Thyroid gland (tissue), 4 donors: ENCODE measurements around the gene FCN3.

Experiments
- CTCF ChIP-seq, 6 experiments: fragments of 200-600 bp in 3 of 6; fragments of 450-650 bp in 3 of 6; sonication (generic) in 3 of 6; IDR thresholded peaks; one replicate each; pipeline ENCODE4 v1.5.1; 2016 to 2019; ENCODE audit warnings: antibody characterized with exemption in 6 of 6, mild to moderate bottlenecking in 2 of 6, inconsistent platforms in 1 of 6, moderate library complexity in 1 of 6
- POLR2A ChIP-seq, 2 donors: fragments of 450-650 bp; IDR thresholded peaks; one replicate each; pipeline ENCODE4 v1.6.1; 2017; ENCODE audit warnings: antibody characterized with exemption in 2 of 2, mild to moderate bottlenecking in 2 of 2, moderate library complexity in 1 of 2

DNA sequence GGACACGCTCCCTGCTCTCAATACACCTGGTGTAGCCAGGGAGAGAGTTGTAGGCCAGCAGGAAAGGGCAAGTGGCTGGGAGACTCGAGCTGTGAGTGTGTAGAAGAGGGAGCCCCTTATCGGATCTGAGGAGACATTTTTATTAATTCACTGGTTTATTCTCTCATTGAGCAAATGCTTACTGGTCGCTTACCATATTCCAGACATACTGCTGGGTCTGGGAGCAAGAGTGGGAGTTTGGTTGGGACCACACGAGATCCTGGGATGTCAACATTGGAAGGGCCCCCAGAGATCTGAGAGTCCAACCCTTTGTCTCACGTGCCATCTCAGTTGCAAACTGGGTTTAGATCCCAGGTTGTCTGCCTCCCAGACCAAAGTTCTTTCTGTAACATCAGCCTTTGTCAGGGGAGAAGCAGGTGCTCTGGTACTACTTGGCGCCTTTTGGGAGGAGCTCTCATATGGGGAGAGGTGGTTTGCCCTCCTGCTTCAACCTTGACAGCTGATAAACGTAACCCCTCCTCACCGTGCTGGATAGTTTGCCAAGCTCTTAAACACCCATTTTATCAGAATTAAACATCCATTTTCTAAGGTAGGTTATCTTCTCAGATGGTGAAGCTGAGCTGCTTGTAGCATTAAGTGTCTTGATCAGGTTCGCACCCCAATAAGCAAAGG is 51.9 kb downstream of the FCN3 start:
- TF ChIP-seq CTCF (IDR thresholded peaks at IDR 0.05) (no peak), POLR2A (IDR thresholded peaks at IDR 0.05) (no peak)
